Activated CD8-positive, alpha-beta T cell treated with anti-CD3 and anti-CD28 coated beads, Interleukin-2, amount 10 ng/mL, durations not matched to agents 7 days and 5 days (primary cell): Measurements from ENCODE around the gene INVS. TPM values are rescaled to one million over a fixed set of nuclear protein-coding genes. Genes with fewer than 3 reads are reported as not detected.

Experiments
- total RNA-seq, 2 experiments: library from RNA; stranded (reverse); gene quantifications; one replicate each; pipeline ENCODE4 v1.2.3, GENCODE V29; 2021

The INVS gene
- total RNA-seq, 2 experiments from 2014 or later, result 19.8 to 21.8 TPM

Other genes starting within 250 kb of the INVS start
- 10 to 100 TPM; 35.3 to 40.0 TPM for gene STX17, start 192.6 kb upstream of the INVS start, total RNA-seq
- 10 to 100 TPM; 15.7 to 15.8 TPM for gene ERP44, start 243 bp upstream of the INVS start, total RNA-seq